ENCODE measurements around the gene TRIM59. TPM values are rescaled to one million over a fixed set of nuclear protein-coding genes. Genes with fewer than 3 reads are reported as not detected.

The TRIM59 gene
- total RNA-seq, 4 donors from 2014 or later: 0.57 to 2.5 (median 2.3) TPM

GRCh38 chr3:160399125-160400029 lies 50.2 kb downstream of the TRIM59 start, which contains the start of the genes IFT80 and SMC4:
Gene IFT80, minus strand, starts transcription at chr3:160399225. Its CDS starts 14,625 bp downstream, at chr3:160384600.
Gene SMC4, plus strand, starts transcription at chr3:160399650. Its CDS starts 1,177 bp downstream, at chr3:160400827.
- TF ChIP-seq CTCF (IDR thresholded peaks at IDR 0.05; ENCODE audit: low read depth): no peak

DNA sequence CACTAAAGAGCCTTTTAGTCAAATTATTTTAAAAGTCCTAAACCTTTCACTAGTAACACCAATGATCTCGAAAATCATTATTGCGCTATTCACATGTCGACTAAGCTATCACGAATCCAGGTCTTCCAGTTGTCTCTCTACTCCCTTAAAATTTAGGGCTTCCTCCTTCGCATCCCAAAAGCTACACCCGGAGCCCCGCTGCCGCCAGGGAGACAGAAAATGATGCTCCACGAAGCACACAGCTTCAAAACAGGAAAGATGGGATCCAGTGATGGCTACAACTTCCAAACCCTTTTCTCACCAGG lies 50.8 kb downstream of the TRIM59 start:
- TF ChIP-seq CTCF (IDR thresholded peaks at IDR 0.05; ENCODE audit: low read depth): no peak

- TF ChIP-seq CTCF (IDR thresholded peaks at IDR 0.05; ENCODE audit: low read depth): no peak
These were observed 54.3 kb downstream of the TRIM59 start for GRCh38 chr3:160395297-160395696.

DNA sequence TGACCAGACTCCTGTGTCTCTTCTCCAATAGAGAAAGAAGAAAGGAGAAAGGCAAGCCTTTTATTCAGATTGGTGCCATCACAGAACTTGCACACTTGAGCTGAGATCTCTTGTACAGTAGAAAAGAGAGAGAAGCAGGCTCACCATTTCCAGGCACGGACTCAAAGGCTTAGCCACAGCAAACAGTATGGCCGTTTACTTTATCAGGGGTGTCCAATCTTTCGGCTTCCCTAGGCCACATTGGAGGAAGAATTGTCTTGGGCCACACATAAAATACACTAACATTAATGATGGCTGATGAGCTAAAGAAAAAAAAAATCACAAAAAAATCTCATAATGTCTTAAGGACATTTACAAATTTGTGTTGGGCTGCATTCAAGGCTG lies 55.6 kb downstream of the TRIM59 start:
- no peak for TF ChIP-seq CTCF (IDR thresholded peaks at IDR 0.05; ENCODE audit: low read depth)

DNA sequence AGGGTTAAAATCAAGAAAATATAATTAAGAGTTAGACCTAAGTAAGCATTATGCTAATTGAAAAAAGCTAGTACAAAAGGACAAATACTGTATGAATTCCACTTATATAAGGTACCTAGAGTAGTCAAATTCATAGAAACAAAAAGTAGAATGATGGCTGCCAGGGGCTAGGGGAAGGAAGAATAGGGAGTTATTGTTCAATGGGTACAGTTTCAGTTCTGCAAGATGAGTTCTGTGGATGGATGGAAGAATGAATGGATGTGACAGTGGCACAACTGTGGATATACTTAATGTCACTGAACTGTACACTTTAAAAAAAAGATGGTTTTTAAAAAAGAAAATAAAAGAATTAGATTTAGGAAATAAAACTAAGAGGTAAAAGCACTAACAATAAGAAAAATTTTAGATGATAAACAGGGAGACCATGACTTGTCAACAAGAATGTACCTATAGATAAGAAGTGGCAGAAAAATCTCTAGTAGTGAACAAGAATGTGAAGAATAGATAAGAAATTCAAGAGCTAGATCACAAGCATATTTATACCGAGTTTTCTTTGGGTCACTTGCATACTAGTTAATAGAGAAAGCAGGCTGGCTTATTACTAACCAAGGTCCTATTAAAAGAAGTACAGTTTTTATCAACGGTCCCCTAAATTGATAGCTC lies 56.1 kb downstream of the TRIM59 start:
- TF ChIP-seq CTCF (IDR thresholded peaks at IDR 0.05; ENCODE audit: low read depth): no peak

DNA sequence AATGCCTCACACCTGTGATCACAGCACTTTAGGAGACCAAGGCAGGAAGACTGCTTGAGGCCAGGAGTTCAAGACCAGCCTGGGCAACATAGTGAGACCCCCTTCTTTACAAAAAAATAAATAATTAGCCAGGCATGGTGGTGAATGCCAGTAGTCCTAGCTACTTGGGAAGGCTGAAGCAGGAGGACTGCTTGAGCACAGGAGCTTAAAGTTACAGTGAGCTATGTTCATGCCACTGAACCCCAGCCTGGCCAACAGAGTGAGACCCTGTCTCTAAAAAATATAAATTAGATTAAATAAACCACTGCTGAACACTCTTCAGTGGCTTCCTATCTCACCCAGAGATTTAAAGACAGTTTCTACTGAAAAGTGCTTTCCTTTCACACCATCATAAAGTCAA lies 56.8 kb downstream of the TRIM59 start:
- no peak for TF ChIP-seq CTCF (IDR thresholded peaks at IDR 0.05; ENCODE audit: low read depth)

DNA sequence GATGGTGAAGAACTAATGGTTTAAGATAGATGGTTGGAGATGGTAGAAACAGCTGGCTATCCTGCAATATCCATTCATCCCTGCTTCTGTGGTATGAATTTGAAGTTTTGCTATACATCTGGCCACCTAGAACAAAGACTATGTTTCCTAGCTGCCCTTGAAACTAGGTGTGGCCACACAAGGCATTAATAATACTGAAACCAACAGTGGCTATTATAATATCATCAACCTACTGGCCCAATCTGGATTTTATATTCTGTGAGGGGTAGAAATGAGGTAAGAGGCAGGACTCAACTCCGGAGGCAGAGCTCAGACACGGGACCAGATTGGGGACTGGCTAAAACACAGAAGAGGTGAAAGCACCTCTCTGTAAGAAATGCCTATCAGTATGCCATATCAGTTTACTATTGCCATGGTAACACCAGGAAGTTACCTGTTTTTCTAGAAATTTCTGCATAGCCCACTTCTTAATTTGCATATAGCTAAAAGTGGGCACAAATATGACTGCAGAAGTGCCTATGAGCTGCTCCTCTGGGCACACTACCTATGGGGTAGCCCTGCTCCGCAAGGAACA lies 58.9 kb downstream of the TRIM59 start:
- TF ChIP-seq CTCF (IDR thresholded peaks at IDR 0.05; ENCODE audit: low read depth): no peak
